Measurements from ENCODE around the gene LRRC56. TPM values are rescaled to one million over a fixed set of nuclear protein-coding genes. Genes with fewer than 3 reads are reported as not detected.

The LRRC56 gene
- total and polyA plus RNA-seq, 2 of the 13 experiments (the other 11 are each of a cell fraction or from before 2014, with no cell fraction given), result 0.11 to 0.29 TPM

GRCh38 chr11:578276-579035 is 41.1 kb downstream of the LRRC56 start (continued):
- no peak for TF ChIP-seq TFE3 (CRISPR knock-in tag; IDR thresholded peaks at IDR 0.05)
- peak; percentile 69; the same call in 1 of the 2 replicates for TF ChIP-seq NCOR1 (IDR thresholded peaks at IDR 0.05; ENCODE audit: borderline replicate concordance, low read length)
- no peak for TF ChIP-seq JDP2 (CRISPR knock-in tag; IDR thresholded peaks at IDR 0.05; ENCODE audit: borderline replicate concordance)
- peak; percentile 43; the same call in 1 of the 2 replicates for TF ChIP-seq ZNF225 (CRISPR knock-in tag; IDR thresholded peaks at IDR 0.05)
- TF ChIP-seq HINFP (CRISPR knock-in tag; IDR thresholded peaks at IDR 0.05; ENCODE audit: low read depth), result no peak
- TF ChIP-seq ZNF276 (CRISPR knock-in tag; IDR thresholded peaks at IDR 0.05; ENCODE audit: low read depth), result no peak
- TF ChIP-seq IRF1 (CRISPR knock-in tag; IDR thresholded peaks at IDR 0.05; ENCODE audit: low read depth), result no peak
- no peak for TF ChIP-seq MZF1 (CRISPR knock-in tag; IDR thresholded peaks at IDR 0.05; ENCODE audit: borderline replicate concordance)
- TF ChIP-seq ZNF777 (CRISPR knock-in tag; IDR thresholded peaks at IDR 0.05), result no peak
- 0 out of 2 replicates have a peak, but pooled peaks have one; percentile 16 for TF ChIP-seq RXRA (CRISPR knock-in tag; IDR thresholded peaks at IDR 0.05)
- TF ChIP-seq AKNA (CRISPR knock-in tag; IDR thresholded peaks at IDR 0.05; ENCODE audit: borderline replicate concordance), result no peak
- TF ChIP-seq ZNF557 (CRISPR knock-in tag; IDR thresholded peaks at IDR 0.05), result no peak
- no peak for TF ChIP-seq GPBP1L1 (CRISPR knock-in tag; IDR thresholded peaks at IDR 0.05)
- 0 out of 2 replicates have a peak, but pooled peaks have one; percentile 15 for TF ChIP-seq ZNF263 (CRISPR knock-in tag; IDR thresholded peaks at IDR 0.05)
- TF ChIP-seq ZNF746 (CRISPR knock-in tag; IDR thresholded peaks at IDR 0.05), result no peak
